ENCODE results near the gene PTPRG.

GRCh38 chr3:61866961-61867461 lies 305.6 kb downstream of the PTPRG start:
- TF ChIP-seq, protein P1, sequence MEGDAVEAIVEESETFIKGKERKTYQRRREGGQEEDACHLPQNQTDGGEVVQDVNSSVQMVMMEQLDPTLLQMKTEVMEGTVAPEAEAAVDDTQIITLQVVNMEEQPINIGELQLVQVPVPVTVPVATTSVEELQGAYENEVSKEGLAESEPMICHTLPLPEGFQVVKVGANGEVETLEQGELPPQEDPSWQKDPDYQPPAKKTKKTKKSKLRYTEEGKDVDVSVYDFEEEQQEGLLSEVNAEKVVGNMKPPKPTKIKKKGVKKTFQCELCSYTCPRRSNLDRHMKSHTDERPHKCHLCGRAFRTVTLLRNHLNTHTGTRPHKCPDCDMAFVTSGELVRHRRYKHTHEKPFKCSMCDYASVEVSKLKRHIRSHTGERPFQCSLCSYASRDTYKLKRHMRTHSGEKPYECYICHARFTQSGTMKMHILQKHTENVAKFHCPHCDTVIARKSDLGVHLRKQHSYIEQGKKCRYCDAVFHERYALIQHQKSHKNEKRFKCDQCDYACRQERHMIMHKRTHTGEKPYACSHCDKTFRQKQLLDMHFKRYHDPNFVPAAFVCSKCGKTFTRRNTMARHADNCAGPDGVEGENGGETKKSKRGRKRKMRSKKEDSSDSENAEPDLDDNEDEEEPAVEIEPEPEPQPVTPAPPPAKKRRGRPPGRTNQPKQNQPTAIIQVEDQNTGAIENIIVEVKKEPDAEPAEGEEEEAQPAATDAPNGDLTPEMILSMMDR (conservative IDR thresholded peaks at IDR 0.05; ENCODE audit: low read depth, low read length): no peak
- no peak for TF ChIP-seq EZH2 (IDR thresholded peaks at IDR 0.05; ENCODE audit: borderline replicate concordance, low read depth, low read length, poor library complexity, severe bottlenecking)
